Tibial nerve (tissue), 4 donors: ENCODE measurements around the gene ARHGAP15. TPM values are rescaled to one million over a fixed set of nuclear protein-coding genes. Genes with fewer than 3 reads are reported as not detected.

ENCODE experiments used
- DNase-seq, 2 donors: peaks; one replicate each; pipeline ENCODE4 v3.0.0-alpha.2; 2019; ENCODE audit warnings: low spot score in 2 of 2
- H3K27ac ChIP-seq, 4 donors: fragments of 200-600 bp; sonication (generic) in 3 of 4; one replicate each; pipeline ENCODE4 v1.5.1; 2017 to 2019; ENCODE audit warnings: mild to moderate bottlenecking in 1 of 4
- H3K27me3 ChIP-seq, 2 donors: fragments of 200-600 bp; sonication (generic) in 1 of 2; one replicate each; pipeline versions ENCODE4 v1.5.1 to v1.6.0; 2017 to 2019
- H3K36me3 ChIP-seq, 3 donors: fragments of 200-600 bp; sonication (generic); one replicate each; pipeline ENCODE4 v1.5.1; 2018 to 2019
- H3K4me1 ChIP-seq, 4 donors: fragments of 200-600 bp; sonication (generic) in 3 of 4; one replicate each; pipeline ENCODE4 v1.5.1; 2017 to 2019
- H3K4me3 ChIP-seq, 4 donors: fragments of 200-600 bp; sonication (generic) in 3 of 4; one replicate each; pipeline ENCODE4 v1.5.1; 2017 to 2019; ENCODE audit warnings: mild to moderate bottlenecking in 1 of 4, moderate library complexity in 1 of 4
- H3K9me3 ChIP-seq, 4 donors: fragments of 200-600 bp; sonication (generic) in 3 of 4; one replicate each; pipeline ENCODE4 v1.5.1; 2017 to 2019
- EP300 ChIP-seq, 2 donors: sonication (generic); formaldehyde crosslinking; IDR thresholded peaks; one replicate each; pipeline ENCODE4 v1.6.1; 2017; ENCODE audit warnings: antibody characterized with exemption in 2 of 2, mild to moderate bottlenecking in 1 of 2
- POLR2A ChIP-seq, 2 donors: fragments of 450-650 bp; IDR thresholded peaks; one replicate each; pipeline ENCODE4 v1.6.1; 2017; ENCODE audit warnings: antibody characterized with exemption in 2 of 2, mild to moderate bottlenecking in 2 of 2, moderate library complexity in 2 of 2
- WGBS, 2 donors: methylation state at CpG; one replicate each; pipeline ENCODE4 v1.1.5; 2018; 5-methylcytosine and 5-hydroxymethylcytosine counted together
- total RNA-seq, 4 donors: library from RNA; depleted of rRNA; stranded (reverse); fragments of >200 nt; gene quantifications; one replicate each; pipeline ENCODE4 v1.1.0, GENCODE V29; 2016
- TF ChIP-seq, protein P1 (sequence below), 5 experiments: fragments of 200-600 bp in 3 of 5; fragments of 450-650 bp in 2 of 5; sonication (generic) in 3 of 5; IDR thresholded peaks; one replicate each; pipeline ENCODE4 v1.5.1; 2016 to 2019; ENCODE audit warnings: antibody characterized with exemption in 5 of 5, mild to moderate bottlenecking in 3 of 5, moderate library complexity in 2 of 5

The ARHGAP15 gene
- total RNA-seq, 4 donors from 2014 or later: 22.6 to 47.4 (median 35.9) TPM

DNA sequence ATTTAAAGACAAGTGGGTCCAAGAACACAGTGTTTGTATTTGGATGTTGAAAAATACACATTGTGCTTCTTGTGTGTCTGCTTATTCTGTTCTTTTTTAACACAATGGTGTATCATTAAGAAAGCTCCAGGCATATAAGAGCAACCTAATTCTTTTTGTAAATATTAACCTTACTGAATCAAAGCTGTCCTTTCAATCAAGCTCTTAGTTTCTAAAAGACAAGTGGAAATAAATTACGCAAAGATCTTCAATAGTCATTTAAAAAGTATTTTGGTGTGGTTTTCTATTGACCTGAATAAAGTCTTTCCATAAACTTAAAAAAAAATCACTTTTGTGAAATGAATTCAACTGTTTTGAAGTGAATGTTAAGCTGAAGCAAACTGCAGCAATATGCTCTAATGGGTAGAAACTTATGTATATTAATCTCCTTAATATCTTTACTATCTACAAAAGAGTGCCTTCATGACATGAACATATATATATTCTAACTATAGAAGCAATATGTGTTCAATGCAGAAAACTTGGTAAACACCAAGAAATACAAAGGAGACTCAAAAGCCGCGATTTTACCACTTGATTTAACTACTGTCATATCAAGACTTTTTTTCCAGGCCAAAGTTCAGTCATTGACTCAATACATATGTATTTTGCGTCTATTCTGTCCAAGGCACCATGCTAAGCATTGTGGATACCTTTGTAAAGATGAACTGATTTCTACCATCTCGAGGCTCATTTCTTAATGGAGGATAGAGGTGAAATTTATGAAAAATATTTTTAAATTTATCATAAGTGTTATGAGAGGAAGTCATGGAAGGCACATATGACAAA is 97.7 kb downstream of the ARHGAP15 start:
- H3K4me3 ChIP-seq: no peak overlapping the region
- TF ChIP-seq EP300 (IDR thresholded peaks at IDR 0.05): no peak
- TF ChIP-seq POLR2A (IDR thresholded peaks at IDR 0.05): no peak
- TF ChIP-seq, protein P1, sequence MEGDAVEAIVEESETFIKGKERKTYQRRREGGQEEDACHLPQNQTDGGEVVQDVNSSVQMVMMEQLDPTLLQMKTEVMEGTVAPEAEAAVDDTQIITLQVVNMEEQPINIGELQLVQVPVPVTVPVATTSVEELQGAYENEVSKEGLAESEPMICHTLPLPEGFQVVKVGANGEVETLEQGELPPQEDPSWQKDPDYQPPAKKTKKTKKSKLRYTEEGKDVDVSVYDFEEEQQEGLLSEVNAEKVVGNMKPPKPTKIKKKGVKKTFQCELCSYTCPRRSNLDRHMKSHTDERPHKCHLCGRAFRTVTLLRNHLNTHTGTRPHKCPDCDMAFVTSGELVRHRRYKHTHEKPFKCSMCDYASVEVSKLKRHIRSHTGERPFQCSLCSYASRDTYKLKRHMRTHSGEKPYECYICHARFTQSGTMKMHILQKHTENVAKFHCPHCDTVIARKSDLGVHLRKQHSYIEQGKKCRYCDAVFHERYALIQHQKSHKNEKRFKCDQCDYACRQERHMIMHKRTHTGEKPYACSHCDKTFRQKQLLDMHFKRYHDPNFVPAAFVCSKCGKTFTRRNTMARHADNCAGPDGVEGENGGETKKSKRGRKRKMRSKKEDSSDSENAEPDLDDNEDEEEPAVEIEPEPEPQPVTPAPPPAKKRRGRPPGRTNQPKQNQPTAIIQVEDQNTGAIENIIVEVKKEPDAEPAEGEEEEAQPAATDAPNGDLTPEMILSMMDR (IDR thresholded peaks at IDR 0.05): no peak
- no peaks in the 10 kb centered on the region for H3K27me3 ChIP-seq
- H3K27ac ChIP-seq: no peak overlapping the region
- no peaks in the 10 kb centered on the region for H3K4me1 ChIP-seq
- no peaks in the 10 kb centered on the region for H3K36me3 ChIP-seq
- DNase-seq: no peak
- WGBS, 2 donors: 87 to 93% methylated on average over 5 of the region's 5 CpGs
- H3K9me3 ChIP-seq: no peaks in the 10 kb centered on the region

DNA sequence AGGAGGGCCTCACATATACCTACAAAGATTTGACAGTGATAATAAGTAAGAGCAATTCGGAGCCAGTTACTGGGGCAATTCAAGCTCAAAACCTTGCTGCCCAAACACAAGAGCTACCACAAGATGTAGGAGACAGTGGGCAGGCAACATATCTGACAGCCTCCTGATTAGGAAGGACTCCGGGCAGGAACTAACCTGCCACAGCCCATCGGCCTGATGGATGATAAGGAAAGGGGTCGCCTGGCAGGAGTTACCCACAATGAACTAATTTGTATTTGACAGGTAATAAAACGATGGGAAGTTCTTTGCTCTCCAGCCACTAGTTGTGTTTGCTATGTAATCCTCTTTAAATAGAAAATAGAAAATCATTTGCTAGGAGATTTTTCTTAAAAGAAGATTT is 100.2 kb downstream of the ARHGAP15 start:
- DNase-seq: no peak
- H3K9me3 ChIP-seq: peaks cover 0 to 23% (median 3%) of the 10 kb centered on the region in 4 donors
- H3K4me1 ChIP-seq: no peaks in the 10 kb centered on the region
- H3K27ac ChIP-seq: no peak overlapping the region
- H3K36me3 ChIP-seq: no peaks in the 10 kb centered on the region
- TF ChIP-seq, protein P1 (IDR thresholded peaks at IDR 0.05): no peak
- TF ChIP-seq EP300 (IDR thresholded peaks at IDR 0.05) (no peak), POLR2A (IDR thresholded peaks at IDR 0.05) (no peak)
- H3K4me3 ChIP-seq: no peak overlapping the region
- H3K27me3 ChIP-seq: no peaks in the 10 kb centered on the region
- 71 to 79% methylated on average over 5 of the region's 5 CpGs for WGBS, 2 donors

DNA sequence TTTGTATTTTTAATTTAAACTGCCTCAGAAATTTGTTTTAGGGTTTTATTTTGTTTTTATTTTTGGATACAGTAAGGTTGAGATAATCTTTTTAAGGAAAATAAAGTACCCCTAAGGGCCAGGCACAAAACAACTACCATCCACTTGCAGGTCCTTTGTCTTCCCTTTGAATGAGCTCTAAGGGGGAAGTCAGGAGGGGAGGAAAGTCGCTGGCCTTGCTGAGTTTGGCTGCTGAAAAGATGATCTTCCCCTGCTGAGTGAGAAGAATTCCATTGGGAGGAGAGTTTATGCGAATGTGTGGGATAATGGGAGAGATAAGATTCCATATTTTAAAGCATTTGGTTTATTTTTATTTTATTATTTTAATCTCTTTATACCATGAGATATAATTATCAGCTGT is 100.7 kb downstream of the ARHGAP15 start:
- TF ChIP-seq EP300 (IDR thresholded peaks at IDR 0.05) (no peak), POLR2A (IDR thresholded peaks at IDR 0.05) (no peak)
- TF ChIP-seq, protein P1 (IDR thresholded peaks at IDR 0.05): no peak
- 51 to 65% methylated on average over 2 of the region's 2 CpGs for WGBS, 2 donors
- H3K4me1 ChIP-seq: no peaks in the 10 kb centered on the region
- no peak overlapping the region for H3K4me3 ChIP-seq
- H3K27ac ChIP-seq: no peak overlapping the region
- H3K27me3 ChIP-seq: no peaks in the 10 kb centered on the region
- H3K36me3 ChIP-seq: no peaks in the 10 kb centered on the region
- DNase-seq: no peak
- H3K9me3 ChIP-seq: peaks cover 0 to 27% (median 5%) of the 10 kb centered on the region in 4 donors

DNA sequence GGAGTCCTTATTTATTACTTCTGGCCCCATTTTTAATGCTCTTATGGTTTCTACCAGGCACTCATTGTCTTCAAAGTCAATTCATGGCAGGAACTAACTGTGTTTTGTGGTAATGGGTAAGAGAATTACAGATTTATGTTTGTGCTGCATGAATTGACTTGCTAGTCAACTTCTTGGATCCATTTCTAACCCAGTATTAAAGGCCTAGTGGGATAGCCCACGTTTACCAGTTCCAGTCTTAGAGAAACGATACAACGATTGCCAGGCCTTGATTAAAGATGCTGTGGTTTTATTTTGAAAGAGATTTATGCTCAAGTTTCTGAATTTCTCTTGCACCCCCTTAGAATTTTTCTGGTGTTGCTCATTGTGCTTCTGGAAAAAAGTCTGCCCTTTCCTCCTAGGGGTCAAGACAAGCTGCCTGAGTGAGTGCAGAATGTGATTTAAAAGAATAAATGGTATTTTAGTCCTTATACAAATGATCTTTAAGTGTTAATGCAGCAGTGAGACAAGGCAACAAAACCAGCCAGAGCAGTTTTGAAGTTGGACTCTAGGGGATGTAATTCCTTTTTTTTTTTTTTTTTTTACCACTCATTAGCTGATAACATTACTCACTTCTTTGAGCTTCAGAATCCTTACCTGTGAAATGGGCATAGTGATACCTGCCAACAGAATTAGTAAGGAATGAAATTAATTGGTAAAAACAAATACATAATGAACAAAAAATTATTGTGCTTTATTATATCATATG is 101.5 kb downstream of the ARHGAP15 start:
- Histone ChIP-seq H3K4me3 (no peak overlapping the region), H3K27ac (no peak overlapping the region), H3K36me3 (no peaks in the 10 kb centered on the region), H3K4me1 (no peaks in the 10 kb centered on the region), H3K27me3 (no peaks in the 10 kb centered on the region), H3K9me3 (peaks cover 0 to 27% (median 5%) of the 10 kb centered on the region in 4 donors)
- DNase-seq: no peak
- WGBS, 2 donors: 39 to 56% methylated on average over 3 of the region's 3 CpGs
- TF ChIP-seq, protein P1 (IDR thresholded peaks at IDR 0.05): no peak
- TF ChIP-seq EP300 (IDR thresholded peaks at IDR 0.05) (no peak), POLR2A (IDR thresholded peaks at IDR 0.05) (no peak)

DNA sequence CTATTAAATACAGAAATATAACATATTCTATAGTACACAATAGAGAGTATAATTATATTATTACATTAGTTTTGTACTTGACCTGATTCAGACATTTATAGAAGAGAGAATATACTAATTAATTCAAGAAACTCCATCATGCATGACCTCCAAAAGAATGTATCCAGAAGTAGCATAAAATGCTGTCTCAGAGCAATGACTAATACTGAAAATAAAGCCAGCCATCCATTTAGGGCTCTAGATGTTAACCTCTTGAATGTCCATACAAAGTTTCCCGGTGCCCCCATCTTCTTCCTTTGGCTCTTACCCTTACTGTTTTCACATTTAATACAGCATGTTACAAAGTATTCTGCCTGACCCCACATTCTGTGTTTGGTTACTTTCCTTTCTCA is 102.0 kb downstream of the ARHGAP15 start:
- WGBS, 2 donors: 18 to 32% methylated on average over 1 of the region's 1 CpG
- Histone ChIP-seq H3K36me3 (no peaks in the 10 kb centered on the region), H3K4me1 (no peaks in the 10 kb centered on the region), H3K9me3 (peaks cover 0 to 27% (median 5%) of the 10 kb centered on the region in 4 donors), H3K27ac (no peak overlapping the region), H3K4me3 (no peak overlapping the region), H3K27me3 (no peaks in the 10 kb centered on the region)
- TF ChIP-seq POLR2A (IDR thresholded peaks at IDR 0.05) (no peak), EP300 (IDR thresholded peaks at IDR 0.05) (no peak)
- TF ChIP-seq, protein P1 (IDR thresholded peaks at IDR 0.05): no peak
- no peak for DNase-seq
